Esophagus squamous epithelium (tissue), 4 donors: ENCODE measurements around the gene ARHGAP40.

ENCODE experiments used
- POLR2A ChIP-seq, 4 donors: fragments of 450-650 bp; IDR thresholded peaks; one replicate each; pipeline ENCODE4 v1.6.1; 2017; ENCODE audit warnings: antibody characterized with exemption in 4 of 4, mild to moderate bottlenecking in 4 of 4, moderate library complexity in 3 of 4
- TF ChIP-seq, protein P1 (sequence below), 6 experiments: fragments of 450-650 bp in 4 of 6; fragments of 200-600 bp in 2 of 6; sonication (generic) in 2 of 6; IDR thresholded peaks; one replicate each; pipeline ENCODE4 v1.5.1; 2016 to 2019; ENCODE audit warnings: antibody characterized with exemption in 6 of 6, mild to moderate bottlenecking in 4 of 6, moderate library complexity in 4 of 6

GRCh38 chr20:38667417-38667956, 65.9 kb downstream of the ARHGAP40 start:
- TF ChIP-seq POLR2A (IDR thresholded peaks at IDR 0.05) = no peak
- TF ChIP-seq, protein P1, sequence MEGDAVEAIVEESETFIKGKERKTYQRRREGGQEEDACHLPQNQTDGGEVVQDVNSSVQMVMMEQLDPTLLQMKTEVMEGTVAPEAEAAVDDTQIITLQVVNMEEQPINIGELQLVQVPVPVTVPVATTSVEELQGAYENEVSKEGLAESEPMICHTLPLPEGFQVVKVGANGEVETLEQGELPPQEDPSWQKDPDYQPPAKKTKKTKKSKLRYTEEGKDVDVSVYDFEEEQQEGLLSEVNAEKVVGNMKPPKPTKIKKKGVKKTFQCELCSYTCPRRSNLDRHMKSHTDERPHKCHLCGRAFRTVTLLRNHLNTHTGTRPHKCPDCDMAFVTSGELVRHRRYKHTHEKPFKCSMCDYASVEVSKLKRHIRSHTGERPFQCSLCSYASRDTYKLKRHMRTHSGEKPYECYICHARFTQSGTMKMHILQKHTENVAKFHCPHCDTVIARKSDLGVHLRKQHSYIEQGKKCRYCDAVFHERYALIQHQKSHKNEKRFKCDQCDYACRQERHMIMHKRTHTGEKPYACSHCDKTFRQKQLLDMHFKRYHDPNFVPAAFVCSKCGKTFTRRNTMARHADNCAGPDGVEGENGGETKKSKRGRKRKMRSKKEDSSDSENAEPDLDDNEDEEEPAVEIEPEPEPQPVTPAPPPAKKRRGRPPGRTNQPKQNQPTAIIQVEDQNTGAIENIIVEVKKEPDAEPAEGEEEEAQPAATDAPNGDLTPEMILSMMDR (IDR thresholded peaks at IDR 0.05) = no peak
